AG08396 (cell line): ENCODE results near the gene ZNF862.

Source experiments
- DNase-seq: peaks from one replicate; pipeline ENCODE4 v3.0.0; 2012; ENCODE audit warnings: low spot score, mixed read lengths

The ZNF862 gene

GRCh38 chr7:149838224-149838991 lies at the start of gene ZNF862:
Gene ZNF862 (plus strand): TSS chr7:149838375. CDS start chr7:149838612, 237 bp downstream.
- DNase-seq, result peak; percentile 100

GRCh38 chr7:149789101-149789500 lies 49.1 kb upstream of the ZNF862 start:
- no peak for DNase-seq

- DNase-seq, result peak; percentile 64
Measured at GRCh38 chr7:149790146-149790548, 48.0 kb upstream of the ZNF862 start.

GRCh38 chr7:149790754-149791360 lies 47.3 kb upstream of the ZNF862 start:
- DNase-seq, result no peak

- DNase-seq, result no peak
Measured at GRCh38 chr7:149791411-149792219, 46.6 kb upstream of the ZNF862 start.

GRCh38 chr7:149792220-149792595 lies 46.0 kb upstream of the ZNF862 start:
- DNase-seq, result no peak

GRCh38 chr7:149793261-149793660 lies 44.9 kb upstream of the ZNF862 start:
- no peak for DNase-seq

GRCh38 chr7:149794661-149795060 lies 43.5 kb upstream of the ZNF862 start:
- no peak for DNase-seq

- DNase-seq, result no peak
Measured at GRCh38 chr7:149795126-149795525, 43.0 kb upstream of the ZNF862 start.

GRCh38 chr7:149796287-149796860 lies 41.8 kb upstream of the ZNF862 start:
- no peak for DNase-seq

- DNase-seq, result no peak
Measured at GRCh38 chr7:149797771-149798170, 40.4 kb upstream of the ZNF862 start.

- DNase-seq, result no peak
Measured at GRCh38 chr7:149799397-149800168, 38.6 kb upstream of the ZNF862 start.

- DNase-seq, result no peak
Measured at GRCh38 chr7:149800169-149800555, 38.0 kb upstream of the ZNF862 start.

GRCh38 chr7:149801002-149801566 lies 37.1 kb upstream of the ZNF862 start:
- no peak for DNase-seq

- no peak for DNase-seq
Measured at GRCh38 chr7:149801816-149802215, 36.4 kb upstream of the ZNF862 start.

GRCh38 chr7:149802966-149803365 lies 35.2 kb upstream of the ZNF862 start:
- DNase-seq, result no peak

GRCh38 chr7:149803551-149804074 lies 34.6 kb upstream of the ZNF862 start:
- no peak for DNase-seq

GRCh38 chr7:149804106-149804505 lies 34.1 kb upstream of the ZNF862 start:
- DNase-seq, result no peak

GRCh38 chr7:149806726-149807125 lies 31.4 kb upstream of the ZNF862 start:
- DNase-seq, result no peak

GRCh38 chr7:149808311-149808710 lies 29.9 kb upstream of the ZNF862 start:
- DNase-seq, result no peak

- DNase-seq, result no peak
Measured at GRCh38 chr7:149809215-149809614, 29.0 kb upstream of the ZNF862 start.
